ENCODE results near the gene FCRLA.

Gene FCRLA

GRCh38 chr1:161731981-161732718 lies 25.1 kb downstream of the FCRLA start:
- DNase-seq (ENCODE audit: low spot score), result no peak

DNA sequence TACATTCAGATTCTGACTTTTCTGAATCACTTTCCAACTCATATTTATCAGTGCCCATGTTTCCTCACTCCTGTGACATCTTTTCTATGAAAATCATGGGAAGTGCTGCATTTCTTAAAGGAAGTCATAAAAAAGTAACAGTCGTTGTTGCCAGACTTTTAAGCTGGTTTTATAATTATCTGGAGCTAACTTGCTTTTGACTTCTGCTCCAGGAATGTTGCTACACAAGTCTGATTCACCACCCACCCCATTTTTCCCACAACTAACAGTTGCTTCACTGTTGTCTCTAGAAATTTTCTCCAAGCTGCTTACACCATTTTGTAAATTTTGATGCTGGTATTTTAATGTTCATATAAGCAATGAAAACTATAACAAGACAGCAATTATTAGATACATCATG lies 26.5 kb downstream of the FCRLA start:
- no peak for DNase-seq (ENCODE audit: low spot score)

GRCh38 chr1:161735837-161736236 lies 28.8 kb downstream of the FCRLA start:
- DNase-seq (ENCODE audit: low spot score), result no peak

DNA sequence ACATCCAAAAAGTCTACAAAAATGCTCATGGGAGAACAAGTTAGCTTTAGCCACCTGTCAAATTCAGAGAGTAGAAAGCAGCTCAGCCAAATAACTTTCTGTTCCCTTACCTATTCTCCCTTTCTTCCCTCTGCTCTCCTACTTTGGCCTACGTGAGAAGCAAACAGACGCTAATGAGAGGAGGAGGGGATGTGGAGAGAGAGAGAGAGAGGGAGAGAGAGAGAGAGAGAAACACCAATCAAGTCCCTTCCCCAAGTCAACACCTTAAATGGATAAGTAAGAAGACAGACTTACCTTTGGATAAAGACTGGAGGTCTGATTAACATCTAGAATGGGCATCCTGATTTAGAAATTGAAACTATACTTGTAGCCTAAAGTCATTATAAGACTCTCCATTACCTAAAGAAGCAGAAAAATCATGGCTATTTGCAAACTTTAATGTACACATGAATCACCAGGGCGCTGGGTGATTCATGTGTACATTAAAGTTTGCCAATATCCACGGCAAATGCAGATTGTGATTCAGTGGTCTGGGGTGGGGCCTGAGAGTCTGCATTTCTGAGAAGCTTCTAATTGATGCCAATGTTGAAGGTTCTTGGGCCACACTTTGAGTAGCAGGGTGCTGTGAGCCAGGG lies 29.4 kb downstream of the FCRLA start:
- no peak for DNase-seq (ENCODE audit: low spot score)

DNA sequence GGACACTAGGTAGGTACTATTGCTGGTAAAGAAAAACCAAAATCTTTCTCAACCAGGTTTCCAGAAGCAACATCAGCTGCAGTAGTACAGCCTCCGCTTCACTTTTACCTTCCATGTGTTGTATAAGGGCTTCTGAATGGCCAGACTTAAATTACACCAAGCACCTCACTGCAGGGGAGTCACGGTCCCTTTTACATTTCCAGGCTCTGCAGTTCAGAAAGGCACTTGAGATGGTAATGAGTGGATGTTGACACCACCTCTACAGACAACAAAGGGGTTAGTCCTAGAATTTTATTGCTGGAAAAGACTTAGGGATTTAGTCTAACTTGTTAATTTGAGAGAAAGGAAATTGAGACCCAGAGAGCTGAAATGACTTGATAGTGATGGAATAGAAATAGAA lies 30.6 kb downstream of the FCRLA start:
- no peak for DNase-seq (ENCODE audit: low spot score)

GRCh38 chr1:161738627-161739287 lies 31.7 kb downstream of the FCRLA start:
- peak; percentile 44 for DNase-seq (ENCODE audit: low spot score)

DNA sequence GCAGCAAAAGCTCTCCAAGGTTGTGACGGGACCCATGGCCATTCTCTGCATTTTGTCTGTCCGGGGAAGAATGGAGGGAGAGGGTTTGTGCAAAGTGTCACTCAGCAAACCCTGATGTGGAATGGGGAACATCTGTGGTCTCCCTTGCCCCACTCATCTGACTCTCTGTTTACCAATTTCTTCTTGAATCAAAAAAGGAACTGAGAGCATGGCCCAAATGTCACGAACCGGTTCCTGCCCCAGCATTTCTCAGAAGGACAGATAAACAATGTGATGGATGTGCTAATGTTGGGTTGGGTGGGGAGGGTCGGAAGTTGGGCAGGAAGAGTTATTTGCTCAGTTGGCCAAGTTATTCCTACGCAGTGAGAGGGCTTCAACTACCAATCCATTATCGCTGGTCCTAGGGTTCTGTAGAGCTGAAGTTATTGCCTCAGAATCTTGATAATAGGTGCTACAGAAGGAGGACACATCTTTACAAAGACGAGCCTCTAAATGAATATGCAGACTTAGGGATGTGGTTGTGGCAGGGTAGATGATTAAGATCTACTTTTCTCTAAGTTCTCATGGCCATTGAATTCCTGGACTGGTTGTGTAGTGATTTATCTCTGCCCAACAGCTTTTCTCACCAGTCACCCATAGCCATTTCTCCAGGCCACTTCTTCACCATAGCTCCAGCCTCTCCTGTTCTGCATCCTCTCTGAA lies 33.0 kb downstream of the FCRLA start:
- DNase-seq (ENCODE audit: low spot score), result no peak

- no peak for DNase-seq (ENCODE audit: low spot score)
These were observed 33.9 kb downstream of the FCRLA start for GRCh38 chr1:161740921-161741320.

DNA sequence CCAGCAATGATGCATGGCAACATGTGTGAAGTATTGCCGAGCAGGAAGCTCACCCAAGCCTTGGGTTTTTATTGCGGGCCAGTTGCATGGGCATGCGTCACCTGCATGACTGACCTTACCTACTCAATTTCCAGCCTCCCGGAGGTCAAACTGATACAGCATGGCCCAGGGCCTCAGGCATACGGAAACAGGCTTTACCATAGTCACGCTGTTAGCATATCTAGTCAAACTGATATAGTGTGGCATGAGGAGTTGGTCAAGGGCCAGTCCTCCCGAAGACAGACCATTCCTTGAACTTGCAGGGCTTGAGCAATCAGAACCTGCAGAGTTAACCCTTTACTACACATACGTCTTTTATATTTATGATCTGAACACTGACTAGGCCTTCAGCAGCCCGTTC lies 36.2 kb downstream of the FCRLA start:
- DNase-seq (ENCODE audit: low spot score), result no peak

- DNase-seq (ENCODE audit: low spot score), result no peak
These were observed 40.8 kb downstream of the FCRLA start for GRCh38 chr1:161747801-161748200.

- peak; percentile 96 for DNase-seq (ENCODE audit: low spot score)
These were observed 42.7 kb downstream of the FCRLA start, which contains the start of gene DUSP12 for GRCh38 chr1:161749509-161750407. DUSP12 (plus strand) TSS chr1:161749786; CDS start chr1:161749802, 16 bp downstream.

GRCh38 chr1:161763522-161764098 lies 56.6 kb downstream of the FCRLA start:
- peak; percentile 35 for DNase-seq (ENCODE audit: low spot score)

Data from cerebellar cortex (tissue), 1 donor.